Fibroblast of skin of right biceps (primary cell): ENCODE measurements around the gene ETV3.

Experiments
- DNase-seq: peaks from one replicate; pipeline ENCODE4 v3.0.0-alpha.2; 2013

ETV3 gene

GRCh38 chr1:157137408-157138219 lies 581 bp downstream of the ETV3 start:
- peak; percentile 21 for DNase-seq

DNA sequence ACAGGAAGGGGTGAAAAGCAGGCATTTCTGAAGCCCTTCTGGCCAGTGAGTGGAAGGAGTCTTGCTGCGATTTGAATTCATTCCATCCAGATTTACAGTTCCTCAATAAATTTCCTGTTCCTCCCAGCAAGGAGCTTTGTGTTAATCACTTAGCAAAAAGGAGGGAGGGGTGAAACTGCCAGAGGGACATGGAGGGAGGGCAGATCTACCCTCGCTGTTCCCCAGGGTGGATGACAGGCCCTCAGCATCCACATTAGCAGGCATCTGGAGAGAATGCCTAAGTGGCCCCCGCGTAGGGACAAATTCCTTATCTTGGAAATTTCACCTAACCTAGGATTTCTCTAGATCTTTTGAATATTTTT lies 1.2 kb downstream of the ETV3 start:
- DNase-seq: peak; percentile 34

DNA sequence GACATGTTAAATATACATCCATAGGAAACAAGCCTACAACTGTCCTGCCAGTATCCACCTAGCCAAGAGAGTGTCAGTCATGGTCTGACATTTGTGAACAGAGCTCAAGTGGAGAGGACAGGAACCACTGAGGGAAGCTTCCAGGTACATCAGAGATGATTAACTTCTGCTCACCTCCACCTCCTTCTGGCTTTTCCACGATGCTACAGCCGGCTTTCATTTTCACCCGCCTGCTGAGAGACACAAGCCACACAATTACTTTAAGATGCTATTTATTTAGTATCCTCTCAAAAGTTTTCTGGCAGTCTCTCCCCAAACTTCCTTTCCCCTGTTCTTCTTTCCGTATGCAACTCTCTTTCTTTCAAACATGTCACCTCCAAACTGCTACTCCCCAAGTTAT lies 2.1 kb downstream of the ETV3 start:
- no peak for DNase-seq

- no peak for DNase-seq
Measured at GRCh38 chr1:157135646-157136045, 2.5 kb downstream of the ETV3 start.

- DNase-seq: no peak
Measured at GRCh38 chr1:157135070-157135469, 3.1 kb downstream of the ETV3 start.

DNA sequence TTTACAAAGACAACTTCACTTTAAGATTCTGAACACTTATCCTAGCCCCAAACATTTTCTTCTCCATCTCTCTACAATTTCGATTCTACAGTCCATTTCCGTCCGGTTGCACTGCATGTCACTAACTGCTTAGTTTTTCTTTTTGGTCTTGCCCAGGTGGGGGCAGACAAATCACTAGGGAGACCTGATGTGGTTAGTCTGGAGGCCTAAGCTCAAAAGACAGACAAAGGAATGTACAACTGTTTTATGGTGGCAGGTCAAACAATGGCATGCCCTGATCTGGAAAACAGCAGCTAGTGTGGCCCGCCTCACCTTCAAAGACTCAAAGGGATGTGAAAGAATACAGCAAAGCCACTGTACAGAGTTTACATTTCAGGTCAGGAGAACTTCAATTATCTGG lies 3.8 kb downstream of the ETV3 start:
- DNase-seq: no peak

GRCh38 chr1:157133426-157133825 lies 4.8 kb downstream of the ETV3 start:
- DNase-seq: no peak

GRCh38 chr1:157132616-157133167 lies 5.5 kb downstream of the ETV3 start:
- DNase-seq: no peak

DNA sequence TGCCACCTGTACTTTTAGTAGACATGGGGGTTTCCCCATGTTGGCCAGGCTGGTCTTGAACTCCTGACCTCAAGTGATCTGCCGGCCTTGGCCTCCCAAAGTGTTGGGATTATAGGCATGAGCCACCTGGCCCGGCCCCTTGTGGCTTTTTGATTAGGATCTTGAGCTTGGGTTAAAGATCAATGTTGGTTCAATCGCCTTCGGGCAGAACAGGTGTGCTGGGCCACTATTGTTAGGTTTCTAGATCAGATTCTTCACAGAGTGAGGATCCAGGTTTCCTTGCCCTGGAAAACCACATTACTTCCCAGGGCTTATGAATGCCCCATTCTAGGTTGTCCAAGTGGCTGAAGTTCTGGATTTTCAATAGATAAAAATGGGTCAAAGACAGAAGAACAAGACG lies 6.1 kb downstream of the ETV3 start:
- no peak for DNase-seq

DNA sequence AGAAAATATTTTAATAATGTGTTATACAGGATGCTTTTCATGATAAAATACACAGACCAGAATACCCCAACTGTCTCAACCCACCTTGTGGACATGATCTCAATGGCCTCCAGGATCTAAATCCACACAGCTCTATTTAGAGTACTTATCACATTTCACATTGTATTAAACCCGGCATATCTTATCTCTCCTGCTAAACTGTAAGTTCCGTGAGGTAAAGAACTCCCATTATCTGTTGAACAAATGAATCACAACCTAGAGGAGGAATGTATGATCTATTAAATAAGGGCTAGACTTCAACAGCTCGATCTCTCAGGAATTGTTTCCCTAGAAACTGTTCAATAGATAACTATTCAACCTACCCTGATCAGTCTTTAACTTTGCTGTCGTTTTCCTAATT lies 6.9 kb downstream of the ETV3 start:
- DNase-seq: no peak

GRCh38 chr1:157124855-157125254 lies 13.3 kb downstream of the ETV3 start:
- DNase-seq: no peak

DNA sequence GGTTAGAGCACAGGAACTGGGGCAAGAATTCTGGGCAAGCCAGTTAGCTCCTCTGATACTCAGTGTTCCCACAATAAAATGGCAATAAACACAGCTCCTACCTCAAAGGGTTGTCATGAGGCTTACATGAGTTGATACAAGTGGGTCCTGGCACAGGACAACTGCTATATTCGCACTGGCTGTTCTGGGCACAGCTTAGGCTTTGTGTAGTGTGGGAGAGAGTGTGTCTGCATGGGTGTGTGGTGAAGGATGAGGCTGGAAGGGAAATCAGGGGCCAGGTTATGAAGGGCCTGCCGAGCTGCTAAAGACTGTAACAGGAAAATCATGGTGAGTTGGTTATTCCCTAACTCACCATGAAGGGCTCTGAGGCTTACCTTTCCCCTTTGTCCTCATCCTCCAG lies 18.7 kb downstream of the ETV3 start:
- no peak for DNase-seq

DNA sequence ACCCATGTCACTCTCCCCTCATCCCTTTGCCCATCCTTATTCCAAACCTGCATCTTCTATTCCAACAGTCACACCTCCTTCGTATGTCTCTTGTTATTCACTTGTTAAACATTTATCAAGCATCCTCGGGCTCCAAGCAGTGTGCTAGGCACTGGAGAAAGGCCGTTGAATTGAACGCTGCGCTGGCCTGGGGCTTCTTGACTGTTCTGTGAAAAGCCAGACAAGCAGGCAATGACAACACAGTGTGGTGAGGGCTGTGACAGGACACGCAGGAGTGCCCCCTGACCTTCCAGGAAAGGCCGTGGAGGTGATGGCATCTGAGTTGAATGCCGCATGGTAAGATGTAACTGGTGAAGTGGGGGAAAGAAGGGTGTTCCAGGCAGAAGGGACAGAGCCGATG lies 19.2 kb downstream of the ETV3 start:
- no peak for DNase-seq

GRCh38 chr1:157117527-157118057 lies 20.6 kb downstream of the ETV3 start:
- no peak for DNase-seq

DNA sequence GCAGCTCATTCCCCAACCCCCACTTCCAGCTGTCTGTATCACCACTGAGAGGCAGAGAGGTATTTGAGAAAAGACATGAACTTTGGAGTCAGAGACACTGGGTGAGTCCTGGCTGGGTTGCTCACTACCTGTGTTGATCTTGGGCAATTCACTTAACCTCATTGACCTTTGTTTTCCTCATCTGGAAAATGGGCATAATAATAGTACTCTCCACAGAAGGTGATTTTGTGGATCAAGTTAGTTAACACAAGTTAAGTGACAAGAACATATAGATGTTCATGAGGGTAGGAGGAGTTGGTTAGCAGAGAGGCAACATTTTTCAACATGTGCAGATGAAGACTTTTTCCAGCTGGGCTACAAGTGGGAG lies 21.5 kb downstream of the ETV3 start:
- DNase-seq: no peak

- DNase-seq: no peak
Measured at GRCh38 chr1:157115851-157116736, 22.1 kb downstream of the ETV3 start.

DNA sequence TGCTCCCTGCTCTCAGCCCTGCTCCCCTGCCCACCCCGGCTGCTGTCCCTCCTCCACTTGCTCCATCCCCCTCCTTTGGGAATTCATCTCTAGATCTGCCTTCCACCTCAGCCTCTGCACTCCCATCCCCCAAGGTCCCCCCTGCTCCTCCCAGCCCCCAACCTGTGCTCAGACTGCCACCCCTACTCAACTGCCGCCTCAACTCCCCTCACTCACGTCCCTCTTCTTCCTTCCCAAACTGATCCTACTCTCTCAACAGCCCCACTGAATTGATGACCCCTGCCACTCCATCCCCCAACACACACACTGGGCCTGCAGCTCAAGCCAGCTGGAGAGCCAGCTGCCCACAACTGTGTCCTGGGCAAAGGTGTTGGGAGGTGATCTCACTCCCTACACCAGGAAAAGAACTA lies 22.8 kb downstream of the ETV3 start:
- no peak for DNase-seq

- no peak for DNase-seq
Measured at GRCh38 chr1:157114183-157115121, 23.7 kb downstream of the ETV3 start.

DNA sequence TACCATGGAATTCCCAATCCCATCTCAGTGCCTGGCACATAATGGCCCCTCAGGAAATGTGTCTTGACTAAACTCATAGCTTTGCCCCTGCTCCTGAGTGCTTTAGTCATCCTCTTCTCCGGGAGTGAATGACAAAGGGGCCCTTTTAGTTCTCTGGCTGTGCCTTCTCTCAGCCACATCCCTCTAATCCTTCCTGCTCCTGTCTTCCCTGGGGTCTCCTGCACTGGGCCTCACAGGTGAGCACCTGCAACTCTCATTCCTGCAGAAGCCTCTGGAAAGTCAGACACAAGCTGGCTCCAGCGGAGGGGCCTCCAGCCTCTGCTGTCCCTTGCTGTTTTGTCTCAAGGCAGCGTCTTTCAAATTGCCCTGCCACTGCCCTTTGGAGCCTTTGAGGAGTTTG lies 24.6 kb downstream of the ETV3 start:
- no peak for DNase-seq

- no peak for DNase-seq
Measured at GRCh38 chr1:157113106-157113505, 25.1 kb downstream of the ETV3 start.

DNA sequence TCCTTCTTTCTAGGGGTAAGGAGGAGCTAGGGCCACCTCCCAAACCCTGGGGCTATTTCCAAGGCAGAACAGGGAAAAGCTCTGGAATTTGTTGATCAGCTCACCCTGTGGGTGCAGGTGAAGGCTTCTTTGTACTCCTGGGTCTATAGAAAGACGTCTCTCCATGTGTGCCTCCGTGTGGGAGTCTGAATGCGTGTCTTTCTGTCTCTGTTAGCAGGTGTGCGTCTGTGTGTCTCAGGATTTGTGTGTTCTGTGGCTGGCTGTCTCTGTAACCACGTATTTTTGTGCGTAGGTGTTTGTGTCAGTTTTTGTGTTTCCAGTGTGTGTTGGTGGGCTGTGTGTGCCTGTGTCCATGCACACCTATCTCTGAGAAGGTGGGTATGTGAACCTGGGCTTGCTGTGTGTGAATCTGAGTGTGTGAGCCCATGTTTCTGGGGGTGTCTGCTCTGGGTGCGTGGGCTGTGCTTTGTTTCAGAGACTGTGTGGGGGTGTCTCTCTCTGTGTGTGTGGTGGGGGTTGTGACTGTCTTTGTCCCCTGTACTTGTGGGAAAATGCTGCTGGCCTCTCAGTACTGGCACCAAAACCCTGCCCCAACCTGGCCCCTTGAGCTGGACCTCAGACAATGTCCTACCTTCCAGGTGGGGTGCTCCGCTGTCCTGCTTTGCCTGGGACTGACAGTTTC lies 25.9 kb downstream of the ETV3 start:
- no peak for DNase-seq
